GM23248 (cell line): ENCODE measurements around the gene ACAA1. TPM values are rescaled to one million over a fixed set of nuclear protein-coding genes. Genes with fewer than 3 reads are reported as not detected.
A peak's percentile ranks its signal among the peaks of the same experiment; 100 is the strongest.

Experiments used
- DNase-seq: peaks from one replicate; pipeline ENCODE4 v3.0.0-alpha.2; 2015
- H2AFZ ChIP-seq: fragments of 200-600 bp; sonication (generic); 2 replicates; pipeline ENCODE4 v1.6.1; 2016; ENCODE audit warnings: antibody characterized with exemption
- H3F3A ChIP-seq: fragments of 200-600 bp; sonication (generic); 2 replicates; pipeline ENCODE4 v1.6.1; 2016; ENCODE audit warnings: mild to moderate bottlenecking, antibody characterized with exemption, mixed run types; ENCODE audit not compliant: insufficient read depth
- H3K27ac ChIP-seq: fragments of 200-600 bp; sonication (generic); 2 replicates; pipeline ENCODE4 v1.5.1; 2016; ENCODE audit warnings: mild to moderate bottlenecking
- H3K27me3 ChIP-seq: fragments of 200-600 bp; sonication (generic); replicated peaks from 2 replicates; pipeline ENCODE4 v1.6.1; 2016; ENCODE audit warnings: mild to moderate bottlenecking; ENCODE audit not compliant: insufficient read depth
- H3K36me3 ChIP-seq: fragments of 200-600 bp; sonication (generic); 2 replicates; pipeline ENCODE4 v1.6.1; 2016; ENCODE audit warnings: low read depth, mild to moderate bottlenecking
- H3K4me1 ChIP-seq: fragments of 200-600 bp; sonication (generic); 2 replicates; pipeline ENCODE4 v1.6.1; 2016; ENCODE audit warnings: mild to moderate bottlenecking; ENCODE audit not compliant: insufficient read depth
- H3K4me2 ChIP-seq: fragments of 200-600 bp; sonication (generic); one replicate; pipeline ENCODE4 v1.6.1; 2016; ENCODE audit warnings: mild to moderate bottlenecking; ENCODE audit not compliant: unreplicated experiment
- H3K4me3 ChIP-seq: fragments of 200-600 bp; sonication (generic); 2 replicates; pipeline ENCODE4 v1.5.1; 2016; ENCODE audit warnings: mild to moderate bottlenecking
- H3K79me2 ChIP-seq: fragments of 200-600 bp; sonication (generic); 2 replicates; pipeline ENCODE4 v1.6.1; 2016; ENCODE audit warnings: mild to moderate bottlenecking; ENCODE audit not compliant: insufficient read depth
- H3K9ac ChIP-seq: fragments of 200-600 bp; sonication (generic); 2 replicates; pipeline ENCODE4 v1.6.1; 2016; ENCODE audit warnings: mild to moderate bottlenecking
- H3K9me2 ChIP-seq: fragments of 200-600 bp; sonication (generic); 2 replicates; pipeline ENCODE4 v1.6.1; 2016; ENCODE audit warnings: mixed run types, mild to moderate bottlenecking, moderate library complexity; ENCODE audit not compliant: insufficient read depth
- H3K9me3 ChIP-seq: fragments of 200-600 bp; sonication (generic); one replicate; pipeline ENCODE4 v1.6.1; 2017; ENCODE audit warnings: low read depth
- H4K20me1 ChIP-seq: fragments of 200-600 bp; sonication (generic); 2 replicates; pipeline ENCODE4 v1.6.0; 2016; ENCODE audit not compliant: insufficient read depth
- EZH2 ChIP-seq: fragments of 200-600 bp; sonication (generic); IDR thresholded peaks from 2 replicates; pipeline ENCODE4 v1.6.1; 2018; ENCODE audit warnings: antibody characterized with exemption, mild to moderate bottlenecking; ENCODE audit not compliant: insufficient read depth, poor library complexity, severe bottlenecking
- EZH2phosphoT487 ChIP-seq: fragments of 200-600 bp; sonication (generic); IDR thresholded peaks from 2 replicates; pipeline ENCODE4 v1.6.1; 2018; ENCODE audit warnings: antibody characterized with exemption, moderate library complexity, mild to moderate bottlenecking, low read depth; ENCODE audit not compliant: insufficient read depth
- whole genome bisulfite sequencing, 2 experiments: methylation state at CpG; one replicate each; pipeline ENCODE4 v1.1.6; 2015 to 2017; ENCODE audit warnings: low lambda C conversion rate in 2 of 2, low coverage in 1 of 2; ENCODE audit errors: missing lambda C conversion rate in 2 of 2; 5-methylcytosine and 5-hydroxymethylcytosine counted together
- in situ Hi-C: fragments of 300-500 bp; cut with MboI; formaldehyde crosslinking; loops from 2 replicates; pipeline ENCODE4 v1.15.0; 2020
- polyA plus RNA-seq: library from polyadenylated mRNA; unstranded; fragments of >200 nt; fragmentation: Nextera tagmentation; extraction: Ambion mirVana; gene quantifications from 2 replicates; pipeline ENCODE4 v1.2.1, GENCODE V29; 2016
- total RNA-seq: library from RNA; depleted of rRNA; stranded (reverse); fragments of >200 nt; shearing (Covaris generic); gene quantifications from 2 replicates; pipeline ENCODE4 v1.2.3, GENCODE V29; 2014

ACAA1 gene
- total and polyA plus RNA-seq, 2 experiments from 2014 or later: 32.9 to 50.5 TPM

DNA sequence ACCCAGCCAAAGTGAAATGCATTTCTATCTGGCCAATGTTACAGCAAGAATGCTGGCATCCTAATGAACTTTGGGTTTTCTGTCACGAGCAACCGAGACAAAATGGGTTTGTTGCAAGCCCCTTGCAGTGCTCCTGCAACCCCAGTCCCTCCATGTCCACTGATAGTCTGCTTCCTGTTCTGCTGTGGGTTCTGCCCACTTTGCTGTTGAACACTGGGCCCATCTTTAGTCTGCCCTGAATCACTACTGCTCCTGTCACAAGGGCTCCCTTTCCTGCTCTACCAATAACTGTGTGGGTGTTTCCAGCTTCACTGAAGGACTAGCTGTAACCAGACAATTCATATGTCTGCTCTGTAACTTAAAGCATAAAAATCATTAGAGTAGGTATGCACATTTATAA is 15.7 kb upstream of the ACAA1 start:
- in situ Hi-C loops: no loop called here
- no peak overlapping the region for H3K9ac ChIP-seq

DNA sequence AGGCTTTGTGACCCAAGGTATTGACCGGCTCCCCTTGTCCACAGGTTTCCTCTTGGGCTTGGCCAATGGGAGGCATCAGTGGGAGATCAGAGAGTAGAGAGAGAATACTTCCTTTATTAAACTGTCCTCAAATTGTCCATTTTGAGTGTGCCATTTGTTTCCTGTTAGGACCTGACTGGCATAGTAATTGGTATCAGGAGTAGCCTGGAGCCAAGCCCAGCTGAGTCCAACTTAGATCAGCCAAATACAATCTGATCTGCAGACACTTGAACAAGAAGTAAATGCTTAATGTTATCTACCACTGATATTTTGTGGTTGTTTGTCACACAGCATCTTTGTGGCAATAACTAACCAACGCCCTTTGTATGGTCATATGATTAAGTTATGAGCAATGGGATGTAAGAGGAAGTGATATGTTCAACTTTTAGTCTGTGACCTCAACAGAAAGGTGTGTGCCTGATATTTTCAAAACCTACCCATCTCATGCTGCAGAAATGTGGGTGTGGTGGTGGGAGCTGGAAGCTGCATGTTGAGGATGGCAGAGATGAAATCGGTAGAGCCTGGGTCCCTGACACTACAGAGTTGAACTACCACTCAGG is 14.8 kb upstream of the ACAA1 start:
- Histone ChIP-seq H3K4me1 (peaks cover 21% of the 10 kb centered on the region), H3K9me2 (no peaks in the 10 kb centered on the region), H3K79me2 (no peaks in the 10 kb centered on the region), H3F3A (peaks cover 30% of the 10 kb centered on the region), H3K4me3 (no peak overlapping the region), H3K36me3 (no peaks in the 10 kb centered on the region), H4K20me1 (no peaks in the 10 kb centered on the region), H2AFZ (no peak overlapping the region), H3K9me3 (no peaks in the 10 kb centered on the region), H3K27me3 (no peaks in the 10 kb centered on the region), H3K27ac (peak overlapping the region; percentile 46), H3K4me2 (no peak overlapping the region), H3K9ac (no peak overlapping the region)
- DNase-seq: peak; percentile 67
- in situ Hi-C loops: no loop called here
- WGBS, 2 experiments: 61% methylated on average over 3 of the region's 3 CpGs
- no peak for TF ChIP-seq EZH2phosphoT487
- no peak for TF ChIP-seq EZH2

More for the DNA sequence above, 15.7 kb upstream of the ACAA1 start:
- H3K4me3 ChIP-seq: no peak overlapping the region
- no peaks in the 10 kb centered on the region for H3K9me3 ChIP-seq
- 100% methylated on average over 2 of the region's 2 CpGs for WGBS, 2 experiments
- no peaks in the 10 kb centered on the region for H3K27me3 ChIP-seq
- H3K27ac ChIP-seq: 0 out of 2 replicates have a peak overlapping the region, but pooled peaks have one; percentile 4
- no peak overlapping the region for H3K4me2 ChIP-seq
- no peaks in the 10 kb centered on the region for H3K9me2 ChIP-seq
- no peak overlapping the region for H2AFZ ChIP-seq
- H3F3A ChIP-seq: peaks cover 30% of the 10 kb centered on the region
- no peaks in the 10 kb centered on the region for H4K20me1 ChIP-seq
- no peaks in the 10 kb centered on the region for H3K79me2 ChIP-seq
- DNase-seq: peak; percentile 45
- no peaks in the 10 kb centered on the region for H3K36me3 ChIP-seq
- H3K4me1 ChIP-seq: peaks cover 21% of the 10 kb centered on the region
- no peak for TF ChIP-seq EZH2
- no peak for TF ChIP-seq EZH2phosphoT487

- no peak overlapping the region for H2AFZ ChIP-seq
- H3K4me1 ChIP-seq: peaks cover 21% of the 10 kb centered on the region
- no peak for TF ChIP-seq EZH2
- TF ChIP-seq EZH2phosphoT487: no peak
- H3K36me3 ChIP-seq: no peaks in the 10 kb centered on the region
- no peaks in the 10 kb centered on the region for H3K79me2 ChIP-seq
- no peaks in the 10 kb centered on the region for H3K27me3 ChIP-seq
- H3K4me2 ChIP-seq: no peak overlapping the region
- H3K9ac ChIP-seq: no peak overlapping the region
- H4K20me1 ChIP-seq: no peaks in the 10 kb centered on the region
- no peak for DNase-seq
- H3K9me2 ChIP-seq: no peaks in the 10 kb centered on the region
- H3F3A ChIP-seq: peaks cover 30% of the 10 kb centered on the region
- no peaks in the 10 kb centered on the region for H3K9me3 ChIP-seq
- in situ Hi-C loops: no loop called here
- no peak overlapping the region for H3K4me3 ChIP-seq
- H3K27ac ChIP-seq: peak overlapping the region; percentile 46
- 79 to 90% methylated on average over 3 of the region's 3 CpGs for WGBS, 2 experiments
These were observed 14.0 kb upstream of the ACAA1 start for GRCh38 chr3:38150780-38151528.

DNA sequence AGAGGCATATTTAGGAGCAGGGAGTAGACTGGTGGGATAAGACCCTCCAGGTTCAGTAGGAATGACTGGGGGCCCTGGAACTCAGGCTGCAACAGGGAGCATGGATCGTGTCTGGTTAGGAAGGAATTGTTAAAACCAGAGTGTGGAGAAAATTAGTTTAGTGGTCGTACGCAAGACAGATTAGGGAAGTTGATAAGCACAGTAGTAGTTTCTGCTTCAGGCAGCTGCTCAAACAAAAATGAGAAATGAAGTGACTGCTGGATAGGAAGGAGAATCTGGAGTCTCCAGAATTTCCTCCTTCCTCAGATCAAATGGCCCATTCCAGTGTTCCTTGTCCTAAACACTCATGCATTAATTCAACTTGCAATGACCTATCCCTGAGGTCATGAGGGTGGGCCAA is 12.8 kb upstream of the ACAA1 start:
- no peak for TF ChIP-seq EZH2phosphoT487
- no peak for TF ChIP-seq EZH2
- H3K36me3 ChIP-seq: no peaks in the 10 kb centered on the region
- peaks cover 19% of the 10 kb centered on the region for H3K4me1 ChIP-seq
- WGBS, 2 experiments: 94 to 98% methylated on average over 3 of the region's 3 CpGs
- H3K27me3 ChIP-seq: no peaks in the 10 kb centered on the region
- no peak overlapping the region for H3K4me3 ChIP-seq
- H3K79me2 ChIP-seq: no peaks in the 10 kb centered on the region
- no peak overlapping the region for H3K4me2 ChIP-seq
- no peak overlapping the region for H3K27ac ChIP-seq
- H3K9ac ChIP-seq: no peak overlapping the region
- DNase-seq: no peak
- H4K20me1 ChIP-seq: no peaks in the 10 kb centered on the region
- H3K9me2 ChIP-seq: no peaks in the 10 kb centered on the region
- peaks cover 29% of the 10 kb centered on the region for H3F3A ChIP-seq
- H2AFZ ChIP-seq: no peak overlapping the region
- H3K9me3 ChIP-seq: no peaks in the 10 kb centered on the region
- in situ Hi-C loops: no loop called here
